NCI-H1092 (cell line): ENCODE data around the gene PLPPR3.

Source experiments
- DNase-seq: peaks from one replicate; lab custom pipeline; 2025; lab: John Stamatoyannopoulos, UW

PLPPR3 gene

GRCh38 chr19:810077-810855 is 11.5 kb downstream of the PLPPR3 start:
- no peak for DNase-seq

DNA sequence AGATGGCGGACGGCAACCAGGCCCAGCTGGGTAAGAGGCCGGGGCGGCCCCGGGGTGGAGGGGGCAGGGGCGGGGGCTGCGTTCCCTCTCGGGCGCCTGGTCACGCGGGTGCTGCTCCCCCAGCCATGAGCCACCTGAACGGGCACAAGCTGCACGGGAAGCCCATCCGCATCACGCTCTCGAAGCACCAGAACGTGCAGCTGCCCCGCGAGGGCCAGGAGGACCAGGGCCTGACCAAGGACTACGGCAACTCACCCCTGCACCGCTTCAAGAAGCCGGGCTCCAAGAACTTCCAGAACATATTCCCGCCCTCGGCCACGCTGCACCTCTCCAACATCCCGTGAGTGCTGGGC is 13.4 kb downstream of the PLPPR3 start:
- no peak for DNase-seq

DNA sequence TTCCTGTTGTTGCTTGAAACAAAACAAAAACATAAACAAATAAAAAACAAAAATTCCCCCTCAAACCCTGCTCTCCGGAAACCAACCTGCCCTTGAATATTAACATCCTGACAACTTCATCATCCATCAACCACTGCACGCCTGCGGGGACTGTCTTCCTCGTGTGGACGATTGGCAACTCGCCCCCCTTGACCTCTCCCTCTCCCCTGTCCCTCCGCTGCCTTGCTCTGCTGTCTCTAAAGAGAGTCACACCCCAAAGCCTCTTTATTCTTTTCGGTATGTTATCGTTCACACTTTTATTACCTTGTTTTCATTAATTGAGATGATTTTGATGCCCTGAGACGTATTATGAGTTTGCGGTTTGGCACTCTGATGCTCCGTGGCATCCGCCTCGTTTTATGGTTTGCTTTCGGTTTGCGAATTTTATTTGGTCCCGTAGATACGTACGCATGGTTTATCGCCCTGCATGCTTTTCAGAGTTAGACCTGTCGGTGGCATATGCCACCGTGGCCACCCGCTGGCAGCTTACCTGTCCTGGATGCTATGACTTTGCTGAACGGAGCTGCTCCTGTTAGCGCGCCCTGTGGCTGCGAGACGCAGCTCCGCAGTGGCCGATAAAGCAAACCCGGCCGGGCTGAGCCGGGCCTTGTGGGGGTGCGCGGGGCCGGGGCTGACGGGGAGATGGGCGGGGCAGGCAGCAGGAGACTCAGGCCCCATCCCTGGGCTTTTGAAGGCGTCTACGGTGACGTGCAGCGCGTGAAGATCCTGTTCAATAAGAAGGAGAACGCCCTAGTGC is 13.9 kb downstream of the PLPPR3 start:
- DNase-seq, result no peak

GRCh38 chr19:806815-807421 is 14.8 kb downstream of the PLPPR3 start:
- DNase-seq, result no peak

GRCh38 chr19:805600-806550 is 15.9 kb downstream of the PLPPR3 start:
- no peak for DNase-seq

DNA sequence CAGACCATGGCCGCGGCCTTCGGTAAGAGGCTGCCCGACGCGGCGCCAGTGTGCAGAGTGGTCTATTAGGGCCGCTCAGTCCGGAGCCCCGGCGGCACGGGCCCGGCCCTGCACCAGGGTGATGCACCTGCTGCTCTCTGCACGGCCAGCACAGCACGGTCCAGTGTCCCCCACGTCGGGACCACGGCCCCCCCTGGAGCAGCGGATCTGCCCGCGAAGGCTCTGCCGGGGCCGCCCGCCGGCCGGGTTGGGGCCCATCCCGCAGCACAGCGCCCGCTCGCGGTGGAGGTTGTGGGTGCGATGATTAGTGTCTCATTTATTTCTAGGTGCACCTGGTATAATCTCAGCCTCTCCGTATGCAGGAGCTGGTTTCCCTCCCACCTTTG is 16.6 kb downstream of the PLPPR3 start:
- no peak for DNase-seq

DNA sequence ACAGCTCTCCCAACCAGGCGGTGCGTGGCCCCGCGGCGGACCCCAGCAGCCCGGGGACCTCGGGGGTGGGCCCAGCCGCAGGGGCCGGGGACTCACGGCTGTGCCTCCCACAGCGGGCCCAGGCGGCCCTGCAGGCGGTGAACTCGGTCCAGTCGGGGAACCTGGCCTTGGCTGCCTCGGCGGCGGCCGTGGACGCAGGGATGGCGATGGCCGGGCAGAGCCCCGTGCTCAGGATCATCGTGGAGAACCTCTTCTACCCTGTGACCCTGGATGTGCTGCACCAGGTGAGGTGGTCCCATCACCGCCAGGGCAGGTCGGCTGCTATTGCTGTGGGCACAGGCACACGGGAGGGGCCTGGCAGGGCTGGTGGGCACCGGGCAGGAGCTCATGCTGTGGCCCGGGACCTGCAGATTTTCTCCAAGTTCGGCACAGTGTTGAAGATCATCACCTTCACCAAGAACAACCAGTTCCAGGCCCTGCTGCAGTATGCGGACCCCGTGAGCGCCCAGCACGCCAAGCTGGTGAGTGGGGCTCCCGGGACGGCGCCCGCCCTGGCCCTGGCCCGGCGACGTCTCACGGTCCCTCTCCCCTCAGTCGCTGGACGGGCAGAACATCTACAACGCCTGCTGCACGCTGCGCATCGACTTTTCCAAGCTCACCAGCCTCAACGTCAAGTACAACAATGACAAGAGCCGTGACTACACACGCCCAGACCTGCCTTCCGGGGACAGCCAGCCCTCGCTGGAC is 17.2 kb downstream of the PLPPR3 start:
- no peak for DNase-seq

DNA sequence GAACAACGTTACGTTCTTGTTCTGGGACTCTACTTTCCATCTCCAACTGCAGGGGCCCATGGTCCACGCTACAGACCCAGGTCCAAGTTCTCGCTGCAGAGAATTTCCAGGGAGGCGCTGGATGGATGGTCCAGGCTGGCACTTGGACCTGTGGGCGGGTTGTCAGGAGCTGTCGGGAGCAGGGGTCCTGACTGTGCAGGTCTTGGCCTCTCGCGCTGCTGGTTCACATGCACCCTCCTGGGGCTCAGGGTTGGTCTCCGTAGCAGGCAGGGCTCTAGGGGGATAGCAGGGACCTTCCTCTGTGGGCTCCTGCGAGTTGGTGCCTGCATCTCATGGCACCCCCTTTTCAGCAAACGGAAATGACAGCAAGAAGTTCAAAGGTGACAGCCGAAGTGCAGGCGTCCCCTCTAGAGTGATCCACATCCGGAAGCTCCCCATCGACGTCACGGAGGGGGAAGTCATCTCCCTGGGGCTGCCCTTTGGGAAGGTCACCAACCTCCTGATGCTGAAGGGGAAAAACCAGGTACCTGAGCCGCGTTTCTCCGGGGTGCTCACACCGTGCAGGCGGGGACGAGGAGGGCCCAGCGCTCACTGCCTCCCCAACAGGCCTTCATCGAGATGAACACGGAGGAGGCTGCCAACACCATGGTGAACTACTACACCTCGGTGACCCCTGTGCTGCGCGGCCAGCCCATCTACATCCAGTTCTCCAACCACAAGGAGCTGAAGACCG is 17.9 kb downstream of the PLPPR3 start:
- DNase-seq, result no peak

GRCh38 chr19:803099-803561 is 18.6 kb downstream of the PLPPR3 start:
- DNase-seq, result no peak

- DNase-seq, result no peak
These were observed 19.2 kb downstream of the PLPPR3 start for GRCh38 chr19:802498-803098.

GRCh38 chr19:801861-802497 is 19.8 kb downstream of the PLPPR3 start:
- DNase-seq, result no peak

DNA sequence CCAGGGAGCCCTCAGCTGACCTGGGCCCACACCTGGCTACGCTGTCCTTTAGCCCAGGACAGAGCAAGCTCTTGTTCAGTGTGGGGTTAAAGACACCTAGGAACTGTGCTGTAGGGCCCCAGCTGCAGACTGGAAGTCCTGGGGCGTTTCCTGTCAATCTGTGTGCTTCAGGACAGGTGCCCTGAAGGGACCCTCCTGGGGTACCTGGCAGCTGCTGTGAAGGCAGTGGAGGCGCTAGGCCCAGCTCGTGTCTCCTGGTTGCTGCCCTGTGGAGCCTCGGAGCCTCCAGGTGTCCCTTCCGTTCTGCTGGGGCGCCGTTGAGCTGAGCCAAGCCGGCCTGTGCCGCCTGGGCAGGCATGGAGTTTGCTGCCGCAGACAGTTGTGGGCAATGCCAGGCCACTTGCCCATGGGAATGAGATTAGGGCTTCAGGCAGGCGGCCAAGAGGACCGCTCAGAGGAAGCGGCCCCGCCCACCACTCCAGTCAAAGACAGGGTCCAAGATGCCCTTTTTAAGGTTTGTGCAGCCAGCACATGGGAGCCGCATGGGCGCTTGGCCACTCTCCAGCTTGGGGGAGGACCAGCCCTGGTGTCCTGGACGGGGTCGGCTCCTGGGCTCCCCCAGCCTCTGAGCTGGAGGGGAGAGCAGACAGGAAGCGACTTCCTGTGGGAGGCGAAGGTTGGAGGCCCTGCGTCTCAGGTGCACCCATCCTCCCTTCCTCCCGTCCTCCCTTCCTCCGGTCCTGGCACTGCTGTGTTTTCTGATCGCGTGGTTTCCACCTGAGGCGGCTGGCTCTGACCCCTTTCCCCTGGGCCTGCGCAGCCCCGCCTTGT is 20.5 kb downstream of the PLPPR3 start:
- DNase-seq, result no peak

DNA sequence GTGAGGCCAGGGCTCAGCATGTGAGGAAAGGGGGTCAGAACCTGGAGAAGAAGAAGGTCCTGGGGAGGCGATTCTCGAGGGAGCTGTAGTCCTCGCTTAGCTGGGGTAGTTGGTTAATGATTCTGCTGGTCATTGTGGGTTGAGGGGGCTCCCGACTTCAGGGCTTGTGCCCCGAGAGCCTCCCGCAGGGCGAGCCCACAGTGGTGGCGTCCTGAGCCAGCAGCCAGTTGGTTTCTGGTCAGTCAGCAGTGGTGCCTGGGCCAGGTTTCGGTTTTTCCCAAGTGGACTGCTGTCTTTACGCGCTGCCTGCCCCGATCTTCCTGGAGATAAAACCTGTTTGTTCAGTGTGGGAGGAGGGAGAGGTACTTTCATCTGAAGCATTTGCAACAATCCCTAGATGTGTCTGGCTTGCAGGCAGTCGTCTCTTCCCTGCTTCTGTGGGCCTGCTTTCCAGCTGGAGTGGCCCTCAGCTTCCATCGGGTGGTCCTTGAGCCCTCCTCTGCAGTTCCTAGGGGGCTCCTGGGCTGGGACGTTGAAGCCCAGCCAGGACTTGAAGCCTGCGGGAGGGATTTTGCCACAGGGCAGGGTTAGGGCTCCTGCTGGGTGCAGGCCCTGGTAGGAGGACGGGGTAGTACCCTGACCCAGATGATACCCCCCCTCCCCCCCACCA is 21.3 kb downstream of the PLPPR3 start:
- no peak for DNase-seq

DNA sequence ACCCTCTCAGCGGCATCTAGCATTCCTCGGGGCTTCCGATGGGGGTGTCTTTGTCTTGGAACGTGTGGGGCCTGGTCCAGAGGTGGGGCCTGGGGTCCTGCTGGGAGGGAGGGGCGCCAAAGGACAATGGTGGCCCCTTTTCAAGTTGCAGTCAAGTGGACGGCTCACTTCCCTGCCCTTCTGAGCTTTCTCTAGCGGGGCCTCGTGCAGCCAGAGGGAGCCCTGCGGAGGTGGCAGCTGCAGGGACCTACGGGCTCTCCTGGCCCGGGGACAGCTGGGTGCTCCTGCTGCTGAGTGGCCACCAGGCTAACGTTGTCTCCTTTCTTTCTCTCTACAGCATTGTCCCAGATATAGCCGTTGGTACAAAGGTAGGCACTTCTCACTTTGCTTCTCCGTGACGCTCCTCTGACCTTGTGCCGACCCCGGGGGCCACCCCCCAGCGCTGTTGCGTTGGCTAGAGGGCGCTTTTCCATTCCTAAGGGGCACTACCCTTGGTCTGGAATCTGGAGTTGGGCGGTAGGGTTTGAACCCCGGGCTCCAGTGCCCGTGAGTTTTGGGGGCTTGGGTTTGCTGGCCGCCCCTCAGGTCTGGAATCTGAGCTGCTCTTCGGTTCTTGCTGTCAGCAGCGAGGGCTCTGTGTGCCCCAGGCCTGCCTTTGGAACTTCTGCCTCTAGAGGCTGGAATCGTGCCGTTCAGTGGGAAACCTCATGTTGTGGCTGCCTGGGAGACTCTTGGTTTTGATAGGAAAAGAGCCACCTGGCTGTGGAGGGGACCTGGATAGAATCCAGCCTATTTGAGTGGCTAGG is 22.5 kb downstream of the PLPPR3 start:
- no peak for DNase-seq

DNA sequence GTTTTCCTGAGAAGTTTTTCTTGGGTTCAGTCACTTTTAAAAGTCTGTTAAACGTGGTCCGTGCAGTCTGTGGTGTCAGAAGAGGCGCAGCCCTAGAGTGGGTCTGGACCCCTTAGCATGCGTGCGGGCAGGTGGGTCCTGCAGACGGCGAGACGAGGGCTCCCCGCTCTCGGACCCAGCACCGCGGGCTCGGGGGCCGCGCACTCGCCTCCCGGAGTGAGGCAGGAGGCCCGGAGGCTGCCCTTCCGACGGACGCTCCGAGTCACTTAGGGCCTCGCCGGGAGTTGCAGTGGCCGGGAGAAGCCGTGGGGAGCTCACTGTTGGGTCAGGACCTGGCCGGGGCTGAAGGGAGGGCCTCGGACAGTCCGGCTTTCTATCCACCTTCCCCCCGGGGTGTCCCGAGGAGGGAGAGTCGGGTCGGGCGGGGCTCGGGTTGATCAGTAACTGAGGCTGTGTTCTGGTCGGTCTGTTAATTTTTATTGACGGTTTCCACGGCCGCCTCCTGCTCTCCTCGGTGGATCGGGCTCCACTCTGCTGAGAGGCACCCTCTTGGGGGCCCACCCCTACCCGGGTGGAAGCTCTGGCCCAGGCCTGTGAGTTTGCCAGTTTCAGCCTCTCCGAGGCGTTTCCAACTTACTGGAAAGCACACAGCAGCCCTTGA is 23.2 kb downstream of the PLPPR3 start:
- no peak for DNase-seq

GRCh38 chr19:797528-798414 is 24.0 kb downstream of the PLPPR3 start:
- DNase-seq, result peak; percentile 92
